Measurements from ENCODE around the gene OR10D3. TPM values are rescaled to one million over a fixed set of nuclear protein-coding genes. Genes with fewer than 3 reads are reported as not detected.
A peak's percentile ranks its signal among the peaks of the same experiment; 100 is the strongest.

Gene OR10D3
- total RNA-seq: not detected
- polyA plus RNA-seq: not detected

- ATAC-seq (no peak), DNase-seq (no peak), FAIRE-seq (no peak)
- WGBS, 2 donors: 26 to 34% methylated on average over 3 of the region's 3 CpGs
- intact Hi-C loops (cut with DNase I): no loop called here
- Histone ChIP-seq H3K27me3 (no peaks in the 10 kb centered on the region), H3K4me3 (no peak within 1 kb of the TSS), H3K9me3 (no peaks in the 10 kb centered on the region), H3K4me1 (no peaks in the 10 kb centered on the region), H3K36me3 (no peaks in the 10 kb centered on the region), H3K27ac (no peak within 1 kb of the TSS)
- TF ChIP-seq CTCF (IDR thresholded peaks at IDR 0.05): no peak
Measured at GRCh38 chr11:124183068-124183467, at the start of gene OR10D3. TSS of gene OR10D3 (plus strand) at chr11:124183345. CDS start at chr11:124185270, 1,925 bp downstream.

- no peaks in the 10 kb centered on the region for H3K9me3 ChIP-seq
- H3K4me3 ChIP-seq: no peak overlapping the region
- intact Hi-C loops (cut with DNase I): no loop called here
- H3K4me1 ChIP-seq: no peaks in the 10 kb centered on the region
- peaks cover 0 to 19% (median 3%) of the 10 kb centered on the region in 3 donors for H3K36me3 ChIP-seq
- 79 to 81% methylated on average over 2 of the region's 2 CpGs for WGBS, 2 donors
- H3K27ac ChIP-seq: no peak overlapping the region
- no peaks in the 10 kb centered on the region for H3K27me3 ChIP-seq
- no peak for TF ChIP-seq CTCF (IDR thresholded peaks at IDR 0.05)
- ATAC-seq (no peak), DNase-seq (no peak), FAIRE-seq (no peak)
Measured at GRCh38 chr11:124143034-124143433, 40.1 kb upstream of the OR10D3 start.

- TF ChIP-seq CTCF (IDR thresholded peaks at IDR 0.05): no peak
- FAIRE-seq (no peak), ATAC-seq (no peak), DNase-seq (no peak)
- Histone ChIP-seq H3K4me3 (no peak overlapping the region), H3K27me3 (no peaks in the 10 kb centered on the region), H3K4me1 (no peaks in the 10 kb centered on the region), H3K36me3 (peaks cover 0 to 6% (median 0%) of the 10 kb centered on the region in 3 donors), H3K9me3 (no peaks in the 10 kb centered on the region), H3K27ac (no peak overlapping the region)
- intact Hi-C loops (cut with DNase I): no loop called here
- 90 to 92% methylated on average over 2 of the region's 2 CpGs for WGBS, 2 donors
Measured at GRCh38 chr11:124147951-124148350, 35.2 kb upstream of the OR10D3 start.

GRCh38 chr11:124150684-124151083, 32.5 kb upstream of the OR10D3 start:
- 77 to 81% methylated on average over 5 of the region's 5 CpGs for WGBS, 2 donors
- peaks cover 0 to 5% (median 0%) of the 10 kb centered on the region in 3 donors for H3K36me3 ChIP-seq
- intact Hi-C loops (cut with DNase I): no loop called here
- no peak for TF ChIP-seq CTCF (IDR thresholded peaks at IDR 0.05)
- no peak overlapping the region for H3K27ac ChIP-seq
- no peaks in the 10 kb centered on the region for H3K27me3 ChIP-seq
- ATAC-seq (no peak), FAIRE-seq (no peak), DNase-seq (no peak)
- no peaks in the 10 kb centered on the region for H3K9me3 ChIP-seq
- no peaks in the 10 kb centered on the region for H3K4me1 ChIP-seq
- no peak overlapping the region for H3K4me3 ChIP-seq

- no peaks in the 10 kb centered on the region for H3K36me3 ChIP-seq
- no peak for ATAC-seq
- H3K27ac ChIP-seq: no peak overlapping the region
- peak in 1 of 4 donors; percentile 18 for TF ChIP-seq CTCF (IDR thresholded peaks at IDR 0.05)
- 81 to 82% methylated on average over 3 of the region's 3 CpGs for WGBS, 2 donors
- intact Hi-C loops (cut with DNase I): no loop called here
- no peak overlapping the region for H3K4me3 ChIP-seq
- no peak for FAIRE-seq
- H3K9me3 ChIP-seq: no peaks in the 10 kb centered on the region
- no peak for DNase-seq
- H3K4me1 ChIP-seq: no peaks in the 10 kb centered on the region
- no peaks in the 10 kb centered on the region for H3K27me3 ChIP-seq
Measured at GRCh38 chr11:124152770-124153407, 30.3 kb upstream of the OR10D3 start.
